Kidney (tissue), 14 donors: ENCODE data around the gene COA1. TPM values are rescaled to one million over a fixed set of nuclear protein-coding genes. Genes with fewer than 3 reads are reported as not detected.

Experiments used
- DNase-seq, 5 donors: peaks; one replicate each; pipeline ENCODE4 v3.0.0-alpha.2; 2013 to 2020
- FAIRE-seq: peaks from 2 replicates; lab custom pipeline; 2012; peaks lifted over from hg19 to GRCh38; lab: Jason Lieb, UNC
- H3K27ac ChIP-seq, 2 donors: one replicate each; pipeline ENCODE4 v1.7.0; 2013; ENCODE audit warnings: low read depth in 2 of 2, low read length in 2 of 2, inconsistent platforms in 1 of 2
- H3K27me3 ChIP-seq: one replicate; pipeline ENCODE4 v1.7.1; 2013; ENCODE audit warnings: low read length, inconsistent platforms; ENCODE audit not compliant: control insufficient read depth, insufficient read depth
- H3K36me3 ChIP-seq, 3 donors: one replicate each; pipeline versions ENCODE4 v1.7.0 to v1.7.1; 2013; ENCODE audit warnings: low read length in 3 of 3, control low read depth in 1 of 3, inconsistent platforms in 1 of 3; ENCODE audit not compliant: insufficient read depth in 3 of 3, control insufficient read depth in 2 of 3
- H3K4me1 ChIP-seq, 3 donors: one replicate each; pipeline versions ENCODE4 v1.7.0 to v1.7.1; 2013; ENCODE audit warnings: low read length in 3 of 3, inconsistent platforms in 1 of 3, low read depth in 1 of 3; ENCODE audit not compliant: control insufficient read depth in 2 of 3, insufficient read depth in 2 of 3
- H3K4me3 ChIP-seq, 3 donors: one replicate each; pipeline versions ENCODE4 v1.7.0 to v1.8.1; 2013; ENCODE audit warnings: low read length in 3 of 3, control low read depth in 1 of 3, inconsistent platforms in 1 of 3
- H3K9ac ChIP-seq, 3 donors: one replicate each; pipeline versions ENCODE4 v1.7.0 to v1.7.1; 2013; ENCODE audit warnings: low read length in 3 of 3, control low read depth in 1 of 3, inconsistent platforms in 1 of 3
- H3K9me3 ChIP-seq, 3 donors: one replicate each; pipeline versions ENCODE4 v1.7.0 to v1.7.1; 2013; ENCODE audit warnings: low read length in 3 of 3, control low read depth in 1 of 3, inconsistent platforms in 1 of 3; ENCODE audit not compliant: control insufficient read depth in 2 of 3, insufficient read depth in 1 of 3
- CTCF ChIP-seq: IDR thresholded peaks from 3 replicates; pipeline ENCODE4 v1.5.1; 2012; ENCODE audit warnings: mild to moderate bottlenecking, moderate library complexity, borderline replicate concordance; ENCODE audit not compliant: insufficient read depth; ENCODE audit errors: extremely low read depth
- intact Hi-C: fragments of 100-400 bp; cut with DNase I; formaldehyde crosslinking; loops from one replicate; pipeline ENCODE4 v1.11.1; 2022
- polyA plus RNA-seq: library from polyadenylated mRNA; stranded (reverse); fragments of 350-450 nt; fragmentation: Illumina TruSeq; extraction: RNeasy Lipid Tissue Mini Kit (QIAGEN cat#74804); gene quantifications from one replicate; pipeline ENCODE4 v1.2.3, GENCODE V29; 2014; ENCODE audit warnings: low read depth, low replicate concordance; ENCODE audit not compliant: insufficient read depth
- total RNA-seq: library from RNA; stranded (reverse); fragmentation: NEBNext Ultra II Directional; extraction: Animal tissue kit (Norgen Biotek cat#: 25700); gene quantifications from one replicate; pipeline ENCODE4 v1.2.1, GENCODE V29; 2021
- donor health status: control.
- donor health status: control.
- donor health status: control.
- donor health status: control.
- donor health status: control.
- donor health status: DM: yes; HTN: yes; CAD: no.
- donor health status: Normal renal cell carcinoma (clear cell type).

Gene COA1
- total and polyA plus RNA-seq, 2 donors from 2014 or later, result 49.6 to 58.9 TPM

- Histone ChIP-seq H3K27ac (no peak overlapping the region), H3K36me3 (peaks cover 0 to 10% (median 2%) of the 10 kb centered on the region in 3 donors), H3K9me3 (no peaks in the 10 kb centered on the region), H3K9ac (no peak overlapping the region), H3K27me3 (no peaks in the 10 kb centered on the region), H3K4me3 (no peak overlapping the region), H3K4me1 (peaks cover 0 to 4% (median 0%) of the 10 kb centered on the region in 3 donors)
- intact Hi-C loops, result no loop called here
- FAIRE-seq (no peak), DNase-seq (no peak)
- no peak for TF ChIP-seq CTCF
Measured at GRCh38 chr7:43616977-43617376, 112.3 kb downstream of the COA1 start.

GRCh38 chr7:43615558-43616145 lies 113.7 kb downstream of the COA1 start:
- Histone ChIP-seq H3K4me1 (peaks cover 0 to 4% (median 0%) of the 10 kb centered on the region in 3 donors), H3K27me3 (no peaks in the 10 kb centered on the region), H3K9ac (no peak overlapping the region), H3K27ac (no peak overlapping the region), H3K9me3 (no peaks in the 10 kb centered on the region), H3K4me3 (no peak overlapping the region), H3K36me3 (peaks cover 0 to 10% (median 4%) of the 10 kb centered on the region in 3 donors)
- no peak for DNase-seq
- intact Hi-C loops, result no loop called here
- FAIRE-seq, result no peak
- no peak for TF ChIP-seq CTCF

- FAIRE-seq, result no peak
- H3K27ac ChIP-seq, result no peak overlapping the region
- no peak overlapping the region for H3K9ac ChIP-seq
- H3K4me3 ChIP-seq, result no peak overlapping the region
- no peaks in the 10 kb centered on the region for H3K27me3 ChIP-seq
- peaks cover 0 to 6% (median 4%) of the 10 kb centered on the region in 3 donors for H3K36me3 ChIP-seq
- intact Hi-C loops, result no loop called here
- peaks cover 0 to 2% (median 0%) of the 10 kb centered on the region in 3 donors for H3K4me1 ChIP-seq
- DNase-seq, result no peak
- no peaks in the 10 kb centered on the region for H3K9me3 ChIP-seq
- no peak for TF ChIP-seq CTCF
Measured at GRCh38 chr7:43612599-43613589, 116.4 kb downstream of the COA1 start.
